Measurements from ENCODE around the gene JAK2.

DNA sequence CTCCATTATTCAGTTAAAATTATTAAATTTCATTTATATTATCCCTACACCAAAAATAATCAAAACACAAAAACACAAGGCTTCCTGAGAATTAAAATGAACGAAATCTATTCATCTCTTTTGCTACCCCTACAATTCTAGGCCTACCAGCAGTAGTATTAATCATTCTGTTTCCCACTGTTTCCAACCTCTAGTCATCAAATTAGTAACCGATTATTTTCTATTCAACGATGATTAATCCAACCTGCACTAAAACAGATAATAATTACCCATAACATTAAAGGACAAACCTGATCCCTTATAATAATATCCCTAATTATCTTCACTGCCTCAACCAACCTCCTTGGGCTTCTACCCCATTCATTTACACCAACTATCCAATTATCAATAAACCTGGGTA is 114.4 kb downstream of the JAK2 start:
- no peak for TF ChIP-seq EZH2 (IDR thresholded peaks at IDR 0.05; ENCODE audit: borderline replicate concordance, low read length)
- TF ChIP-seq, protein P1, sequence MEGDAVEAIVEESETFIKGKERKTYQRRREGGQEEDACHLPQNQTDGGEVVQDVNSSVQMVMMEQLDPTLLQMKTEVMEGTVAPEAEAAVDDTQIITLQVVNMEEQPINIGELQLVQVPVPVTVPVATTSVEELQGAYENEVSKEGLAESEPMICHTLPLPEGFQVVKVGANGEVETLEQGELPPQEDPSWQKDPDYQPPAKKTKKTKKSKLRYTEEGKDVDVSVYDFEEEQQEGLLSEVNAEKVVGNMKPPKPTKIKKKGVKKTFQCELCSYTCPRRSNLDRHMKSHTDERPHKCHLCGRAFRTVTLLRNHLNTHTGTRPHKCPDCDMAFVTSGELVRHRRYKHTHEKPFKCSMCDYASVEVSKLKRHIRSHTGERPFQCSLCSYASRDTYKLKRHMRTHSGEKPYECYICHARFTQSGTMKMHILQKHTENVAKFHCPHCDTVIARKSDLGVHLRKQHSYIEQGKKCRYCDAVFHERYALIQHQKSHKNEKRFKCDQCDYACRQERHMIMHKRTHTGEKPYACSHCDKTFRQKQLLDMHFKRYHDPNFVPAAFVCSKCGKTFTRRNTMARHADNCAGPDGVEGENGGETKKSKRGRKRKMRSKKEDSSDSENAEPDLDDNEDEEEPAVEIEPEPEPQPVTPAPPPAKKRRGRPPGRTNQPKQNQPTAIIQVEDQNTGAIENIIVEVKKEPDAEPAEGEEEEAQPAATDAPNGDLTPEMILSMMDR (IDR thresholded peaks at IDR 0.05; ENCODE audit: low read length): no peak

Data from OCI-LY1 (cell line).